NCI-H2196 (cell line): ENCODE results near the gene EPDR1.
"Not testable (repeated sequence)": the region's sequence is repeated elsewhere in the genome, so short reads cannot be mapped to it uniquely, and the experiment has no call there.

Source experiments
- DNase-seq: peaks from one replicate; lab custom pipeline; 2025; ENCODE audit not compliant: unreplicated experiment; lab: John Stamatoyannopoulos, UW

EPDR1 gene

GRCh38 chr7:37927773-37928444 lies 7.5 kb downstream of the EPDR1 start:
- no peak for DNase-seq

- DNase-seq: no peak
Measured at GRCh38 chr7:37928878-37929277, 8.4 kb downstream of the EPDR1 start.

- no peak for DNase-seq
Measured at GRCh38 chr7:37930226-37930948, 9.9 kb downstream of the EPDR1 start.

GRCh38 chr7:37932543-37932942 lies 12.1 kb downstream of the EPDR1 start:
- DNase-seq: no peak

GRCh38 chr7:37933018-37933566 lies 12.7 kb downstream of the EPDR1 start:
- no peak for DNase-seq

GRCh38 chr7:37942934-37943610 lies 22.6 kb downstream of the EPDR1 start:
- no peak for DNase-seq

GRCh38 chr7:37943905-37944736 lies 23.7 kb downstream of the EPDR1 start:
- no peak for DNase-seq

- no peak for DNase-seq
Measured at GRCh38 chr7:37944737-37945054, 24.3 kb downstream of the EPDR1 start.

GRCh38 chr7:37945336-37945735 lies 24.9 kb downstream of the EPDR1 start:
- DNase-seq: no peak

GRCh38 chr7:37947138-37947940 lies 26.9 kb downstream of the EPDR1 start:
- DNase-seq: no peak

GRCh38 chr7:37947941-37948210 lies 27.4 kb downstream of the EPDR1 start:
- DNase-seq: no peak

- no peak for DNase-seq
Measured at GRCh38 chr7:37952240-37952639, 31.8 kb downstream of the EPDR1 start.

GRCh38 chr7:37954217-37954616 lies 33.8 kb downstream of the EPDR1 start:
- DNase-seq: not testable (repeated sequence)

- no peak for DNase-seq
Measured at GRCh38 chr7:37956791-37957190, 36.4 kb downstream of the EPDR1 start.

- DNase-seq: no peak
Measured at GRCh38 chr7:37957221-37957970, 37.0 kb downstream of the EPDR1 start.

- no peak for DNase-seq
Measured at GRCh38 chr7:37960483-37960882, 40.0 kb downstream of the EPDR1 start.

GRCh38 chr7:37961251-37961650 lies 40.8 kb downstream of the EPDR1 start:
- no peak for DNase-seq

GRCh38 chr7:37964196-37964595 lies 43.8 kb downstream of the EPDR1 start:
- no peak for DNase-seq

- DNase-seq: no peak
Measured at GRCh38 chr7:37970211-37970610, 49.8 kb downstream of the EPDR1 start.

GRCh38 chr7:37971491-37971890 lies 51.1 kb downstream of the EPDR1 start:
- no peak for DNase-seq
